ENCODE measurements around the gene SAMHD1.

- TF ChIP-seq CTCF (IDR thresholded peaks at IDR 0.05; ENCODE audit: extremely low read depth in 1 of 2, insufficient read depth in 1 of 2, low read depth in 1 of 2, low read length in 2 of 2) (no peak), POLR2AphosphoS5 (IDR thresholded peaks at IDR 0.05; ENCODE audit: insufficient read depth, low read depth, low read length) (no peak), EZH2 (IDR thresholded peaks at IDR 0.05; ENCODE audit: borderline replicate concordance, low read depth, low read length, severe bottlenecking) (no peak), POLR2A (IDR thresholded peaks at IDR 0.05; ENCODE audit: low read depth, low read length) (no peak), MAX (IDR thresholded peaks at IDR 0.05; ENCODE audit: insufficient read depth, insufficient read length) (peak; percentile 11), FOS (IDR thresholded peaks at IDR 0.05; ENCODE audit: borderline replicate concordance, insufficient read depth, low read length) (no peak), JUN (IDR thresholded peaks at IDR 0.05; ENCODE audit: borderline replicate concordance, insufficient read depth, insufficient read length, low read depth) (no peak)
Observed at GRCh38 chr20:36847009-36847709, 104.3 kb downstream of the SAMHD1 start.
